Natural killer cell (primary cell): ENCODE results near the gene ALDH16A1. TPM values are rescaled to one million over a fixed set of nuclear protein-coding genes. Genes with fewer than 3 reads are reported as not detected.

Experiments used
- ATAC-seq, 3 donors: fragments of 150-1000 bp in 2 of 3; fragments of 200-7000 bp in 1 of 3; cut with Tn5 transposase; 1 replicate in 1 of 3; 2 replicates in 2 of 3; pipeline ENCODE4 v1.10.0; 2021; ENCODE audit warnings: mild to moderate bottlenecking in 2 of 3, moderate library complexity in 2 of 3
- DNase-seq, 2 donors: peaks; one replicate each; pipeline versions ENCODE4 v3.0.0 to v3.0.0-alpha.2; 2013 to 2021; ENCODE audit warnings: mixed read lengths in 1 of 2
- H3K27ac ChIP-seq: one replicate; pipeline ENCODE4 v1.5.1; 2013; ENCODE audit warnings: mild to moderate bottlenecking, low read length
- H3K27me3 ChIP-seq: one replicate; pipeline ENCODE4 v1.6.1; 2013; ENCODE audit warnings: low read length; ENCODE audit not compliant: control insufficient read depth, insufficient read depth
- H3K36me3 ChIP-seq: one replicate; pipeline ENCODE4 v1.6.1; 2013; ENCODE audit warnings: low read length; ENCODE audit not compliant: control insufficient read depth, insufficient read depth
- H3K4me1 ChIP-seq: one replicate; pipeline ENCODE4 v1.6.1; 2013; ENCODE audit warnings: low read length; ENCODE audit not compliant: control insufficient read depth, insufficient read depth
- H3K4me3 ChIP-seq: one replicate; pipeline ENCODE4 v1.5.1; 2013; ENCODE audit warnings: low read length
- H3K9me3 ChIP-seq: one replicate; pipeline ENCODE4 v1.6.1; 2013; ENCODE audit warnings: low read length; ENCODE audit not compliant: control insufficient read depth, insufficient read depth
- H3K27ac Mint-ChIP-seq, 2 donors: one replicate each; pipeline ENCODE4 v1.8.0; 2022; ENCODE audit warnings: mild to moderate bottlenecking in 2 of 2, mixed read lengths in 2 of 2, moderate library complexity in 1 of 2
- H3K27me3 Mint-ChIP-seq, 2 donors: one replicate each; pipeline ENCODE4 v1.8.0; 2022; ENCODE audit warnings: low read depth in 2 of 2, mixed read lengths in 2 of 2
- H3K36me3 Mint-ChIP-seq: one replicate; pipeline ENCODE4 v1.8.0; 2022; ENCODE audit warnings: mixed read lengths
- H3K4me1 Mint-ChIP-seq, 2 donors: one replicate each; pipeline ENCODE4 v1.8.0; 2022; ENCODE audit warnings: mixed read lengths in 2 of 2
- H3K4me3 Mint-ChIP-seq: one replicate; pipeline ENCODE4 v1.8.0; 2022; ENCODE audit warnings: mild to moderate bottlenecking, moderate library complexity, mixed read lengths
- H3K9me3 Mint-ChIP-seq, 2 donors: one replicate each; pipeline ENCODE4 v1.8.0; 2022; ENCODE audit warnings: mixed read lengths in 2 of 2
- WGBS: methylation state at CpG from one replicate; pipeline ENCODE4 v1.1.7; 2013; ENCODE audit warnings: missing lambda C conversion rate; ENCODE audit not compliant: insufficient coverage; 5-methylcytosine and 5-hydroxymethylcytosine counted together
- intact Hi-C: fragments of 100-400 bp; cut with micrococcal nuclease; formaldehyde crosslinking; loops from one replicate; pipeline ENCODE4 v1.14.2; 2022
- total RNA-seq, 4 donors: library from RNA; stranded (reverse); fragments of 120-200 nt in 1 of 4; gene quantifications; one replicate each; pipeline versions ENCODE4 v1.2.3 to v1.2.4, GENCODE V29; 2013 to 2022
- TF ChIP-seq, protein P1 (sequence below): fragments of 200-600 bp; IDR thresholded peaks from one replicate; pipeline ENCODE4 v1.8.0; 2022; ENCODE audit warnings: antibody characterized with exemption

Gene ALDH16A1
- total RNA-seq, 3 donors from 2014 or later (not counting 1 experiment from before 2014, with no cell fraction given) = 39.9 to 43.2 (median 41.4) TPM

DNA sequence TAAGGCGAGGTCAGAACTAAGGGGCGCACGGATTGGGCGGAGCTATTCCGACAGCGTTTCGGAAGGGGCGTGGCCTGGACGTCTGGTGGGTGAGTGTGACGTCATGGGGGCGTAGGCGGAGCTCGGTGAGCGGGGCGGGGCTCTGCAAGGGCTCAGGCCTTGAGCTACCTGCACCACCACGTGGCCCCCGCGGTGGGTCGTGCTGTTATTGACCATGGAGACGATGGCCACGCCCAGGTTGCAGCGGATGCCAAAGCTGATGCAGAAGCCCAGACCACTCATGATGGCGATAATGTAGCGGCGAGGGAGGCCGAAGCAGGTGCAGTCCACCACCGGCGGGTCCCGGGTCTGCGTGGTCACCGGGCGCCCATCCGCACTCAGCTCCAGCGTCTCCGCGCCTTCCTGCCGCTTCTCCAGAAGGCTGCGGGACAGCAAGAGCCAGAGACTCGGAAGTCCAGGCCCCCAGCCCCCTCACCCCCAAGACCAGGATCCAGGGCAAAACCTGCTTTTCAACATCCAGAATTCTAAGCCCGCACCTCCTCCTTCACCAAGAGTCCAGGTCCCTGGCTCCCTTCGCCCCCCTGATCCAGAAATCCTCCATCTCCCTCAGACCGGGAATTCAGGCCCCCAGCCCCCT is 16.5 kb upstream of the ALDH16A1 start:
- peak in 1 of 2 donors; percentile 76 for DNase-seq
- Mint-ChIP-seq H3K9me3 (no peaks in the 10 kb centered on the region), H3K27ac (no peak overlapping the region), H3K27me3 (peaks cover 82 to 88% of the 10 kb centered on the region in 2 donors), H3K4me1 (peaks cover 17 to 39% of the 10 kb centered on the region in 2 donors), H3K36me3 (no peaks in the 10 kb centered on the region), H3K4me3 (no peak overlapping the region)
- no peaks in the 10 kb centered on the region for H3K36me3 ChIP-seq
- H3K4me3 ChIP-seq = no peak overlapping the region
- H3K27ac ChIP-seq = no peak overlapping the region
- H3K9me3 ChIP-seq = no peaks in the 10 kb centered on the region
- peak; percentile 34 to 70 (median 64) for ATAC-seq
- TF ChIP-seq, protein P1, sequence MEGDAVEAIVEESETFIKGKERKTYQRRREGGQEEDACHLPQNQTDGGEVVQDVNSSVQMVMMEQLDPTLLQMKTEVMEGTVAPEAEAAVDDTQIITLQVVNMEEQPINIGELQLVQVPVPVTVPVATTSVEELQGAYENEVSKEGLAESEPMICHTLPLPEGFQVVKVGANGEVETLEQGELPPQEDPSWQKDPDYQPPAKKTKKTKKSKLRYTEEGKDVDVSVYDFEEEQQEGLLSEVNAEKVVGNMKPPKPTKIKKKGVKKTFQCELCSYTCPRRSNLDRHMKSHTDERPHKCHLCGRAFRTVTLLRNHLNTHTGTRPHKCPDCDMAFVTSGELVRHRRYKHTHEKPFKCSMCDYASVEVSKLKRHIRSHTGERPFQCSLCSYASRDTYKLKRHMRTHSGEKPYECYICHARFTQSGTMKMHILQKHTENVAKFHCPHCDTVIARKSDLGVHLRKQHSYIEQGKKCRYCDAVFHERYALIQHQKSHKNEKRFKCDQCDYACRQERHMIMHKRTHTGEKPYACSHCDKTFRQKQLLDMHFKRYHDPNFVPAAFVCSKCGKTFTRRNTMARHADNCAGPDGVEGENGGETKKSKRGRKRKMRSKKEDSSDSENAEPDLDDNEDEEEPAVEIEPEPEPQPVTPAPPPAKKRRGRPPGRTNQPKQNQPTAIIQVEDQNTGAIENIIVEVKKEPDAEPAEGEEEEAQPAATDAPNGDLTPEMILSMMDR = no peak
- WGBS = 13% methylated on average over 42 of the region's 42 CpGs
- H3K27me3 ChIP-seq = peaks cover 80% of the 10 kb centered on the region
- H3K4me1 ChIP-seq = peaks cover 36% of the 10 kb centered on the region
- intact Hi-C loops = no loop called here

DNA sequence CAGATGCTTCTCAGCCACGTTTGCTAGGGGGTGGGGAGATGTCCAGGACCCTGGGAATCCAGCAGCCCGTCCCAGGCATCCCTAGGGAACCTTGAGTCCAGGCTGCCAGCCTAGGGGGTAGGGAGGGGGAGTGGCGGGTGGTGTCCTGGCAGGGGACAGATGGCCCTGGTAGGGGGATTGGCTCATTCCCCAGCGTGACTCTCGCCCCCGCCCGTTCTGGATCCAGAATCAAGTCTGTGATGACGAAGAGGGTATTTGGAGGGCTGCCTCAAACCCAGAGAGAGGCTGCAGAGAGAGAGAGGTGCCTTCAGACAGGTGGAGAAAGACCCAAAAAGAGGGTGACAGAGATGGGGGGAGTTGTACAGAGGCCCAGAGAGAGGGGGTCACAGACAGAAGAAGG is 15.8 kb upstream of the ALDH16A1 start:
- peaks cover 36% of the 10 kb centered on the region for H3K4me1 ChIP-seq
- no peaks in the 10 kb centered on the region for H3K36me3 Mint-ChIP-seq
- H3K4me3 Mint-ChIP-seq = no peak overlapping the region
- H3K27me3 Mint-ChIP-seq = peaks cover 86 to 91% of the 10 kb centered on the region in 2 donors
- H3K4me1 Mint-ChIP-seq = peaks cover 24 to 43% of the 10 kb centered on the region in 2 donors
- H3K9me3 ChIP-seq = no peaks in the 10 kb centered on the region
- intact Hi-C loops = no loop called here
- peaks cover 80% of the 10 kb centered on the region for H3K27me3 ChIP-seq
- 21% methylated on average over 8 of the region's 8 CpGs for WGBS
- DNase-seq (no peak), ATAC-seq (no peak)
- TF ChIP-seq, protein P1 = no peak
- no peaks in the 10 kb centered on the region for H3K36me3 ChIP-seq
- H3K27ac Mint-ChIP-seq = peak overlapping the region in 1 of 2 donors; percentile 6
- no peak overlapping the region for H3K27ac ChIP-seq
- no peak overlapping the region for H3K4me3 ChIP-seq
- H3K9me3 Mint-ChIP-seq = no peaks in the 10 kb centered on the region

DNA sequence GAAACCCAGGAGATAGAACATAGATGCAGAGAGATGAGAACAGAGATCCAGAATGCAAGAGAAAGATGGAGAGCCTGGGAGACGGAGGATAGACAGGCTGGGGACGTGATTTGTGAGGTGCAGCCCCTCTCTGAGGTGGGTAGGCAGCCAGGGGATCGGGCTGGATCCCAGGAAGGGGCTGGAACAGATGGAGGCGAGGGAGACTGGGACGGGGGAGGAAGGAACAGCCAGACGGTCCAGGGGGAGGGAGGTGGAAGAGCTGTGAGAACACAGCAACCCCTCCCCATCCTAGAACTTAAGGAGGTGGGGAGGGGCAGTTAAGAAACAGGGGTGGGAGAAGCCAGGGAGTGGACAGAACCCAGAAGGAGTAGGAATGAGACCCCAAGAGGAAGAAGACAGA is 14.8 kb upstream of the ALDH16A1 start:
- Mint-ChIP-seq H3K4me1 (peaks cover 25 to 50% of the 10 kb centered on the region in 2 donors), H3K27me3 (peaks cover 81 to 87% of the 10 kb centered on the region in 2 donors), H3K9me3 (no peaks in the 10 kb centered on the region), H3K36me3 (no peaks in the 10 kb centered on the region), H3K4me3 (no peak overlapping the region), H3K27ac (peak overlapping the region in 1 of 2 donors; percentile 6)
- no peaks in the 10 kb centered on the region for H3K36me3 ChIP-seq
- H3K9me3 ChIP-seq = no peaks in the 10 kb centered on the region
- DNase-seq (peak in 1 of 2 donors; percentile 10), ATAC-seq (no peak)
- H3K4me3 ChIP-seq = no peak overlapping the region
- peaks cover 39% of the 10 kb centered on the region for H3K4me1 ChIP-seq
- WGBS = 18% methylated on average over 3 of the region's 6 CpGs
- TF ChIP-seq, protein P1 = no peak
- no peak overlapping the region for H3K27ac ChIP-seq
- intact Hi-C loops = no loop called here
- peaks cover 72% of the 10 kb centered on the region for H3K27me3 ChIP-seq

DNA sequence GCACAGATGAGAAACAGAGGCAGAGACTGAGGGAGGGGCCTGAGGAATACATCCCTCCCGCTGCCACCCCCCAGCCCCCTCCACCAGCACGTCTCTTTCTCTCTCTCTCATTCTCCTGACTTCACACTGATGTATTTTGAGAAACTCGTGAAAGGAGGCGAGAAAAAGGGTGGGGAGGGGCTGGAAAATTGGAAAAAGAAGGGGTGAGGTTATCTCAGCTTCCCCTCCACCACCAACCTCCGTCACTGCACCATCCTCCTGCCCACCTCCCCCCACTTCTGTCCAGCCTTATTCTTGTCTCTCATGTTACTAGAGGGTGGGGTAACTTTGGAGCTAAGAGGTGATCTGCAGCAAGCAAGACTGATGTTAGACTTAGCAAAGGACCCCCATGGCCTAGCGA is 13.2 kb upstream of the ALDH16A1 start:
- H3K27ac ChIP-seq = no peak overlapping the region
- intact Hi-C loops = no loop called here
- H3K36me3 ChIP-seq = no peaks in the 10 kb centered on the region
- no peaks in the 10 kb centered on the region for H3K9me3 Mint-ChIP-seq
- ATAC-seq (no peak), DNase-seq (no peak)
- H3K4me3 ChIP-seq = no peak overlapping the region
- H3K4me1 ChIP-seq = peaks cover 43% of the 10 kb centered on the region
- H3K27me3 Mint-ChIP-seq = peaks cover 72 to 73% of the 10 kb centered on the region in 2 donors
- H3K36me3 Mint-ChIP-seq = no peaks in the 10 kb centered on the region
- peaks cover 28 to 60% of the 10 kb centered on the region in 2 donors for H3K4me1 Mint-ChIP-seq
- 85% methylated on average over 1 of the region's 6 CpGs for WGBS
- H3K4me3 Mint-ChIP-seq = peak overlapping the region; percentile 45
- H3K27ac Mint-ChIP-seq = no peak overlapping the region
- peaks cover 57% of the 10 kb centered on the region for H3K27me3 ChIP-seq
- no peaks in the 10 kb centered on the region for H3K9me3 ChIP-seq
- TF ChIP-seq, protein P1 = no peak
